Fibroblast of skin of right quadriceps (primary cell): Measurements from ENCODE around the gene TMPRSS13.
"Not testable (repeated sequence)": the region's sequence is repeated elsewhere in the genome, so short reads cannot be mapped to it uniquely, and the experiment has no call there.

Experiments
- DNase-seq: peaks from one replicate; pipeline ENCODE4 v3.0.0-alpha.2; 2013

TMPRSS13 gene

GRCh38 chr11:117929916-117930570 is 841 bp upstream of the TMPRSS13 start:
- no peak for DNase-seq

GRCh38 chr11:117928446-117929141 is 608 bp downstream of the TMPRSS13 start:
- no peak for DNase-seq

- no peak for DNase-seq
Measured at GRCh38 chr11:117927926-117928325, 1.3 kb downstream of the TMPRSS13 start.

- not testable (repeated sequence) for DNase-seq
Measured at GRCh38 chr11:117926166-117926565, 3.0 kb downstream of the TMPRSS13 start.

- DNase-seq, result no peak
Measured at GRCh38 chr11:117925198-117925925, 3.8 kb downstream of the TMPRSS13 start.

GRCh38 chr11:117924631-117925170 is 4.5 kb downstream of the TMPRSS13 start:
- DNase-seq, result no peak

- DNase-seq, result no peak
Measured at GRCh38 chr11:117923773-117924172, 5.4 kb downstream of the TMPRSS13 start.

- DNase-seq, result no peak
Measured at GRCh38 chr11:117923275-117923674, 5.9 kb downstream of the TMPRSS13 start.

GRCh38 chr11:117921893-117922292 is 7.3 kb downstream of the TMPRSS13 start:
- no peak for DNase-seq

GRCh38 chr11:117921456-117921855 is 7.7 kb downstream of the TMPRSS13 start:
- DNase-seq, result no peak

- DNase-seq, result no peak
Measured at GRCh38 chr11:117919781-117920221, 9.4 kb downstream of the TMPRSS13 start.

- no peak for DNase-seq
Measured at GRCh38 chr11:117919341-117919740, 9.9 kb downstream of the TMPRSS13 start.

GRCh38 chr11:117918366-117919255 is 10.6 kb downstream of the TMPRSS13 start:
- no peak for DNase-seq

- no peak for DNase-seq
Measured at GRCh38 chr11:117917591-117918151, 11.5 kb downstream of the TMPRSS13 start.

- no peak for DNase-seq
Measured at GRCh38 chr11:117916956-117917355, 12.2 kb downstream of the TMPRSS13 start.

- no peak for DNase-seq
Measured at GRCh38 chr11:117915672-117916235, 13.4 kb downstream of the TMPRSS13 start.

- DNase-seq, result no peak
Measured at GRCh38 chr11:117914991-117915618, 14.1 kb downstream of the TMPRSS13 start.

GRCh38 chr11:117914398-117914761 is 14.8 kb downstream of the TMPRSS13 start:
- no peak for DNase-seq

- no peak for DNase-seq
Measured at GRCh38 chr11:117913736-117914397, 15.3 kb downstream of the TMPRSS13 start.

GRCh38 chr11:117912497-117912896 is 16.7 kb downstream of the TMPRSS13 start:
- no peak for DNase-seq

GRCh38 chr11:117911694-117912093 is 17.5 kb downstream of the TMPRSS13 start:
- no peak for DNase-seq
